ENCODE results near the gene NSRP1.

Gene NSRP1

DNA sequence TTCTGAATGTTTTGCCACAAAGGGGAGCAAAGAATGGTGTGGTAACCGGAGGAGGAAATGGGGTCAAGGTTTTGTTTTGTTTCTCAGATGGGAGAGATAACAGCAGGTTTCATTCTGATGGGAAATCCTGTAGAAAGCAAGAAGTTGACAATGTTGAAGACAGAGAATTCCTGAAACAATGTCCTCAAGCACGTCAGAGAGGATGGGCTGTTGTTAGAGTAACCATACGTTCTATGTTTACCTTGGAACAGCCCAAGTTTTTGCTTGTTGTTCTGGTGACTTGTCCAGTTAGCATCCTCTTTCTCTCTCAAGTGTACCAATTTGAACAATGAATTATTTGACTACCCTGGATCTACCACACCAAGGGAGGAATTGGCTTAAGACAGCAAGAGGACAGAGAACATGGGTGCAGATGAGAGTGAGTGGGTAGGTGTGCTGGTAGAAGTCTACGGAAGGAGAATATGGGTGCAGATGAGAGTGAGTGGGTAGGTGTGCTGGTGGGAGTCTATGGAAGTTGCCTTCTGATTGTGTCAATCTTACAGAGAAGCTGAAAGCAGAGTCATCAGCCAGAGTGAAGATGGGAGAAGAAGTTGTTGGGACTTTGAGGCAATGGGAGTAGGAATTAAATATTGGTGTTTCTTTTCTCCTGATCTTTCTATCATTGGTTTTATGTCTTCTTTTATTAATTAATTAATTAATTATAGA lies 14.8 kb upstream of the NSRP1 start:
- no peak for DNase-seq (ENCODE audit: low read depth)
- TF ChIP-seq, protein P1, sequence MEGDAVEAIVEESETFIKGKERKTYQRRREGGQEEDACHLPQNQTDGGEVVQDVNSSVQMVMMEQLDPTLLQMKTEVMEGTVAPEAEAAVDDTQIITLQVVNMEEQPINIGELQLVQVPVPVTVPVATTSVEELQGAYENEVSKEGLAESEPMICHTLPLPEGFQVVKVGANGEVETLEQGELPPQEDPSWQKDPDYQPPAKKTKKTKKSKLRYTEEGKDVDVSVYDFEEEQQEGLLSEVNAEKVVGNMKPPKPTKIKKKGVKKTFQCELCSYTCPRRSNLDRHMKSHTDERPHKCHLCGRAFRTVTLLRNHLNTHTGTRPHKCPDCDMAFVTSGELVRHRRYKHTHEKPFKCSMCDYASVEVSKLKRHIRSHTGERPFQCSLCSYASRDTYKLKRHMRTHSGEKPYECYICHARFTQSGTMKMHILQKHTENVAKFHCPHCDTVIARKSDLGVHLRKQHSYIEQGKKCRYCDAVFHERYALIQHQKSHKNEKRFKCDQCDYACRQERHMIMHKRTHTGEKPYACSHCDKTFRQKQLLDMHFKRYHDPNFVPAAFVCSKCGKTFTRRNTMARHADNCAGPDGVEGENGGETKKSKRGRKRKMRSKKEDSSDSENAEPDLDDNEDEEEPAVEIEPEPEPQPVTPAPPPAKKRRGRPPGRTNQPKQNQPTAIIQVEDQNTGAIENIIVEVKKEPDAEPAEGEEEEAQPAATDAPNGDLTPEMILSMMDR (IDR thresholded peaks at IDR 0.05; ENCODE audit: control insufficient read depth, insufficient read depth, low read depth, low read length, missing control alignments), result no peak
- no peak overlapping the region for H3K4me3 ChIP-seq (ENCODE audit: control insufficient read depth, low read depth, low read length)

DNA sequence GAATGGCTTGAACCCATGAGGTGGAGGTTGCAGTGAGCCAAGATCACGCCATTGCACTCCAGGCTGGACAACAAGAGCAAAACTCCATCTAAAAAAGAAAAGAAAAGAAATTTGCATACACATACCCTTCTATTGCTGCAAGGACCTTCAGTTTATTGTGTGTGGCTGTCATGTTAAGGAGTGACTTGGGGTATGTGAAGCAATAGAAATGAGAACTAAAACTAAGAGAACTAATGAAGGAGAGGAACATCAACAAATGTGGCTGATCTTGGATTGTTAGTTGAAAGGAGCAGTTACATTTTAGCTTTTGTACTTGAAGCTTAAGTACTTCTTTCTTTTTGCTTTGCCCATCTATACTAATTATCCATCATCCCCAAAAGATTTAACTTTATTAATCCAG lies 12.7 kb upstream of the NSRP1 start:
- no peak for DNase-seq (ENCODE audit: low read depth)
- TF ChIP-seq, protein P1 (IDR thresholded peaks at IDR 0.05; ENCODE audit: control insufficient read depth, insufficient read depth, low read depth, low read length, missing control alignments), result no peak

DNA sequence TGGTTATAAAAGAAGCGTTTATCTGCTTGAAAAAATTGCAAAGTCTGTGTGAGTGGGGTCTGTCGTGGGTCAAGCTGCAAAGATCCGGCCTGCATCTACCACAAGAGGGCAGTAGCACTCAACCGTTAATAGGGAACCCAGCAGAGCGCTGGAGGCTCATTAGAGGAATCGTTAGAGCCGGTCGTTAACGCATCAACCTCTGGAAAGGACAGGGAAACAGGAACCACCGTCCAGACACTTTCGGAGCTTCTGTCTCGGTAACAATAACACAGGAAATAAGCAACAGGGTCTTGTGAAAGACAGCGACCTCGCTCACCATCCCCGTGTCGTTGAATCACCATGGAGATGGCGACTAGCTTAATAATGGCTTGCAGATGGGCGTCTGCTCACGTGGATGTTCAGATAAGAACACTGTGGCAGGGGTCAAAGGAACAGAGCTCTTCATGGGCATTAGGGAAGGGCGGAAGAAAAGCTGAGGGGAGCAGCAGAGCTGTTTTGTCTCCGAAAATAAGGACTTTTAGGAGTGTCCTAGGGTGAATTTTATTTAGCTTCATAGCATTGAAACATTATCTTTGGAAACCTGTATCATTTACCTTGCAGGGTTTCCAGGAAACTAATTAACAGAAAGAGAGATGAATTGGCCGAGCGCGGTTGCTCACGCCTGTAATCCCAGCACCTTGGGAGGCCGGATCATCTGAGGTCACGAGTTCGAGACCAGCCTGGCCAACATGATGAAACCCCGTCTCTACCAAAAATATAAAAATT lies 11.9 kb upstream of the NSRP1 start:
- peak; percentile 53 for DNase-seq (ENCODE audit: low read depth)
- TF ChIP-seq, protein P1 (IDR thresholded peaks at IDR 0.05; ENCODE audit: control insufficient read depth, insufficient read depth, low read depth, low read length, missing control alignments), result peak; percentile 89
- H3K4me3 ChIP-seq (ENCODE audit: control insufficient read depth, low read depth, low read length), result peak overlapping the region; percentile 43

More for the DNA sequence above, 12.7 kb upstream of the NSRP1 start:
- no peak overlapping the region for H3K4me3 ChIP-seq (ENCODE audit: control insufficient read depth, low read depth, low read length)

DNA sequence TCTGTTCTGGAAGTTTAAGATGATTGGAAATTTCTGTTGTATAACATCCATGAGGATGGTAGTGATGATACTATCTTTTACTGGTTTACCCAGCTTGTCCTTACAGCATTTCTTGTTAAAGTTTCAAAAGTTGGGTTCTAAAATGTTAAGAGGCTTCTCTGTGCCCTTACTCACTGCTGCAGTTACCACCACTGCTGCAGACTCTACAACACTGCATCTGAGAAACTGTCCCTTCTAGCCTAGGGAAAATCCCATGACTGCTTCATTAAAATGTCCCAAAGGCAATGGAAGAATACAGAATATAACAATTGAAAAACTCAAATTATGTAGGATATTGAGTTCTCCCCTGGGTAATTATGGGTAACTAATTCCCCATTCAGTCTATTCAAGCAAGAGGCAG lies 3.8 kb upstream of the NSRP1 start:
- DNase-seq (ENCODE audit: low read depth), result no peak
- no peak overlapping the region for H3K4me3 ChIP-seq (ENCODE audit: control insufficient read depth, low read depth, low read length)
- TF ChIP-seq, protein P1 (IDR thresholded peaks at IDR 0.05; ENCODE audit: control insufficient read depth, insufficient read depth, low read depth, low read length, missing control alignments), result no peak

DNA sequence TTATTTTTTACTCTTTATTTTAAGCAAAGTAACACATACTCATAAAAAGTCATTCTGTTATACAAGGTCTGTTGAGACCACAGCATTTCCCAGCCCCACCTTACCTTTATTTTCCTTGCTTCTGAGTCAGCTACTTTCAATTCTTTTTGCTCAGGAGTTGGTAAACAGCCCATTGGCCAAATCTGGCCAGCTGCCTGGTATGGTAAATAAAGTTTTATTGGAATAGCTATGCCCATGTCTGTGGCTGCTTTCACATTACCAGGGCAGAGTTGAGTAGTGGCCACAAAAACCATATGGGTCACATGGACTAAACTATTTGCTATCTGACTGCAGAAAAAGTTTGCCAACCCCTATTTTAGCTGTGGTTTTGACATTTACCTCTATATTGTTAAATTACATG lies 3.4 kb upstream of the NSRP1 start:
- TF ChIP-seq, protein P1 (IDR thresholded peaks at IDR 0.05; ENCODE audit: control insufficient read depth, insufficient read depth, low read depth, low read length, missing control alignments), result no peak
- no peak for DNase-seq (ENCODE audit: low read depth)

DNA sequence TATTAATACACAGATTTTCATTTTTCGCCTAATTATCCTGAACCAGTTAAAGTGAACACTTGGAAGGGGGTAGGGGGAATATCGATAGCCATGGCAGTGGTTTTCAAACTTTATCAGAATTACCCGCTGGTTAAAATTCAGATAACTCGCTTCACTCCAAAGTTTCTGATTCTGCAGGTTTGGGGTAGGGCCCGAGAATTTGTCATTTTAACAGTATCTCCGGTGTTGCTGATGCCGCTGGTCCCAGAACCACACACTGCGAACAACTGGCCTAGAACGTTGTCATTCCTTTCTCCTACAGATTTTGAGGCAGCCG lies 313 bp upstream of the NSRP1 start:
- H3K4me3 ChIP-seq (ENCODE audit: control insufficient read depth, low read depth, low read length), result peak overlapping the region; percentile 61
- DNase-seq (ENCODE audit: low read depth), result no peak
- TF ChIP-seq, protein P1 (IDR thresholded peaks at IDR 0.05; ENCODE audit: control insufficient read depth, insufficient read depth, low read depth, low read length, missing control alignments), result no peak

More for the DNA sequence above, 3.4 kb upstream of the NSRP1 start:
- no peak overlapping the region for H3K4me3 ChIP-seq (ENCODE audit: control insufficient read depth, low read depth, low read length)

All from AG09309 (cell line).